Right lobe of liver (tissue), 4 donors: ENCODE data around the gene HOXD13.

ENCODE experiments used
- CTCF ChIP-seq, 4 donors: fragments of 200-600 bp in 3 of 4; fragments of 450-650 bp in 1 of 4; IDR thresholded peaks; one replicate each; pipeline versions ENCODE4 v1.5.1 to v1.8.0; 2016 to 2022; ENCODE audit warnings: antibody characterized with exemption in 4 of 4, mild to moderate bottlenecking in 2 of 4
- POLR2A ChIP-seq: fragments of 450-650 bp; IDR thresholded peaks from one replicate; pipeline ENCODE4 v1.6.1; 2017; ENCODE audit warnings: antibody characterized with exemption, mild to moderate bottlenecking
- donor health status: DM: no; HTN: no; CAD: no.
- donor health status: DM: no; HTN: no; CAD: no.
- donor health status: DM: no; HTN: yes; CAD: no.

- TF ChIP-seq CTCF (IDR thresholded peaks at IDR 0.05) (no peak), POLR2A (no peak)
Observed at GRCh38 chr2:176132205-176133171, 40.0 kb downstream of the HOXD13 start.
